PFSK-1 (cell line): Measurements from ENCODE around the gene CAMK1D.

Experiments used
- POLR2AphosphoS5 ChIP-seq: IDR thresholded peaks from 2 replicates; pipeline ENCODE4 v1.6.1; 2012; ENCODE audit warnings: low read depth, mild to moderate bottlenecking, control low read depth, low read length, moderate library complexity
- SIN3A ChIP-seq: IDR thresholded peaks from 2 replicates; pipeline ENCODE4 v1.6.1; 2012; ENCODE audit warnings: mild to moderate bottlenecking, low read length, moderate library complexity, borderline replicate concordance; ENCODE audit not compliant: insufficient read depth

- TF ChIP-seq POLR2AphosphoS5 = no peak
- TF ChIP-seq SIN3A = no peak
Observed at GRCh38 chr10:12709000-12709401, 359.7 kb downstream of the CAMK1D start.
